GM12878 (cell line): Measurements from ENCODE around the gene DISP2. TPM values are rescaled to one million over a fixed set of nuclear protein-coding genes. Genes with fewer than 3 reads are reported as not detected.

Source experiments
- ATF2 ChIP-seq: IDR thresholded peaks from 2 replicates; pipeline ENCODE4 v1.6.1; 2012; ENCODE audit warnings: low read length, inconsistent platforms
- EZH2 ChIP-seq: IDR thresholded peaks from 2 replicates; pipeline ENCODE4 v1.6.1; 2012; ENCODE audit warnings: low read depth, mild to moderate bottlenecking, control low read depth, inconsistent platforms, low read length, borderline replicate concordance; ENCODE audit not compliant: control insufficient read depth
- MTA2 ChIP-seq: fragments of 450-650 bp; IDR thresholded peaks from 2 replicates; pipeline ENCODE4 v1.6.1; 2016; ENCODE audit warnings: low read depth, mild to moderate bottlenecking, moderate library complexity
- NFYB ChIP-seq: IDR thresholded peaks from 2 replicates; pipeline ENCODE4 v1.6.1; 2011; ENCODE audit warnings: low read depth, mild to moderate bottlenecking, low read length, improper control_type of control experiment, moderate library complexity; ENCODE audit not compliant: insufficient read depth
- NRF1 ChIP-seq: conservative IDR thresholded peaks from 2 replicates; pipeline ENCODE4 v1.6.1; 2011; ENCODE audit warnings: mild to moderate bottlenecking, low read depth, low read length, improper control_type of control experiment
- RUNX3 ChIP-seq: IDR thresholded peaks from 2 replicates; pipeline ENCODE4 v1.6.1; 2012; ENCODE audit warnings: low read length, inconsistent platforms
- TAF1 ChIP-seq: IDR thresholded peaks from 2 replicates; pipeline ENCODE4 v1.6.1; 2011; ENCODE audit warnings: mild to moderate bottlenecking, low read depth, low read length, borderline replicate concordance
- TCF7 ChIP-seq: IDR thresholded peaks from 2 replicates; pipeline ENCODE4 v1.6.1; 2014; ENCODE audit warnings: antibody characterized with exemption, borderline replicate concordance
- WRNIP1 ChIP-seq: IDR thresholded peaks from 2 replicates; pipeline ENCODE4 v1.6.1; 2011; ENCODE audit warnings: low read depth, low read length, improper control_type of control experiment, borderline replicate concordance
- ZBTB40 ChIP-seq: fragments of 450-650 bp; IDR thresholded peaks from 2 replicates; pipeline ENCODE4 v1.6.1; 2016; ENCODE audit warnings: mild to moderate bottlenecking, moderate library complexity, borderline replicate concordance
- polyA plus RNA-seq, 11 experiments: library from polyadenylated mRNA; depleted of rRNA in 4 of 11; unstranded in 6 of 11; stranded (reverse) in 5 of 11; fragments of >200 nt; fragmentation: Nextera tagmentation in 4 of 11; fragmentation: Illumina TruSeq in 1 of 11; extraction: Ambion mirVana in 4 of 11; extraction: Trizol in 1 of 11; gene quantifications; 1 replicate in 1 of 11; 2 replicates in 10 of 11; pipeline versions ENCODE4 v1.2.1 to v1.2.3, GENCODE V29; 2011 to 2016; ENCODE audit warnings: inconsistent platforms in 2 of 11, missing spikeins in 2 of 11, low read depth in 1 of 11
- total RNA-seq, 4 experiments: library from RNA; depleted of rRNA in 3 of 4; stranded (reverse); fragments of >200 nt in 3 of 4; fragmentation: Illumina TruSeq in 1 of 4; extraction: Trizol in 1 of 4; gene quantifications; 2 replicates each; pipeline versions ENCODE4 v1.2.1 to v1.2.3, GENCODE V29; 2013 to 2021
- TF ChIP-seq, protein P1 (sequence below): fragments of 450-650 bp; conservative IDR thresholded peaks from 2 replicates; pipeline ENCODE4 v1.6.1; 2017; ENCODE audit warnings: mild to moderate bottlenecking, moderate library complexity
- TF ChIP-seq, protein P2 (sequence below): IDR thresholded peaks from 2 replicates; pipeline ENCODE4 v1.6.1; 2012; ENCODE audit warnings: improper control_type of control experiment, low read depth, low read length; ENCODE audit not compliant: insufficient replicate concordance
- TF ChIP-seq, protein P3 (sequence below): IDR thresholded peaks from 2 replicates; pipeline ENCODE4 v1.6.1; 2011; ENCODE audit warnings: borderline replicate concordance, low read depth, mild to moderate bottlenecking, moderate library complexity, mixed read lengths, low read length; ENCODE audit not compliant: insufficient read depth; ENCODE audit errors: extremely low read length

DISP2 gene
- total and polyA plus RNA-seq, 10 of the 15 experiments (the other 5 are each of a cell fraction or from before 2014, with no cell fraction given): under 0.01 to 0.20 (median 0.12) TPM; not detected in 7

- TF ChIP-seq, protein P1, sequence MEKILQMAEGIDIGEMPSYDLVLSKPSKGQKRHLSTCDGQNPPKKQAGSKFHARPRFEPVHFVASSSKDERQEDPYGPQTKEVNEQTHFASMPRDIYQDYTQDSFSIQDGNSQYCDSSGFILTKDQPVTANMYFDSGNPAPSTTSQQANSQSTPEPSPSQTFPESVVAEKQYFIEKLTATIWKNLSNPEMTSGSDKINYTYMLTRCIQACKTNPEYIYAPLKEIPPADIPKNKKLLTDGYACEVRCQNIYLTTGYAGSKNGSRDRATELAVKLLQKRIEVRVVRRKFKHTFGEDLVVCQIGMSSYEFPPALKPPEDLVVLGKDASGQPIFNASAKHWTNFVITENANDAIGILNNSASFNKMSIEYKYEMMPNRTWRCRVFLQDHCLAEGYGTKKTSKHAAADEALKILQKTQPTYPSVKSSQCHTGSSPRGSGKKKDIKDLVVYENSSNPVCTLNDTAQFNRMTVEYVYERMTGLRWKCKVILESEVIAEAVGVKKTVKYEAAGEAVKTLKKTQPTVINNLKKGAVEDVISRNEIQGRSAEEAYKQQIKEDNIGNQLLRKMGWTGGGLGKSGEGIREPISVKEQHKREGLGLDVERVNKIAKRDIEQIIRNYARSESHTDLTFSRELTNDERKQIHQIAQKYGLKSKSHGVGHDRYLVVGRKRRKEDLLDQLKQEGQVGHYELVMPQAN: no peak
- TF ChIP-seq TAF1 (no peak), TCF7 (no peak), NFYB (peak; percentile 76), RUNX3 (peak; percentile 58), NRF1 (no peak), ZBTB40 (no peak), ATF2 (peak; percentile 65; the same call in 1 of the 2 replicates), MTA2 (no peak), EZH2 (no peak), WRNIP1 (no peak)
- TF ChIP-seq, protein P2, sequence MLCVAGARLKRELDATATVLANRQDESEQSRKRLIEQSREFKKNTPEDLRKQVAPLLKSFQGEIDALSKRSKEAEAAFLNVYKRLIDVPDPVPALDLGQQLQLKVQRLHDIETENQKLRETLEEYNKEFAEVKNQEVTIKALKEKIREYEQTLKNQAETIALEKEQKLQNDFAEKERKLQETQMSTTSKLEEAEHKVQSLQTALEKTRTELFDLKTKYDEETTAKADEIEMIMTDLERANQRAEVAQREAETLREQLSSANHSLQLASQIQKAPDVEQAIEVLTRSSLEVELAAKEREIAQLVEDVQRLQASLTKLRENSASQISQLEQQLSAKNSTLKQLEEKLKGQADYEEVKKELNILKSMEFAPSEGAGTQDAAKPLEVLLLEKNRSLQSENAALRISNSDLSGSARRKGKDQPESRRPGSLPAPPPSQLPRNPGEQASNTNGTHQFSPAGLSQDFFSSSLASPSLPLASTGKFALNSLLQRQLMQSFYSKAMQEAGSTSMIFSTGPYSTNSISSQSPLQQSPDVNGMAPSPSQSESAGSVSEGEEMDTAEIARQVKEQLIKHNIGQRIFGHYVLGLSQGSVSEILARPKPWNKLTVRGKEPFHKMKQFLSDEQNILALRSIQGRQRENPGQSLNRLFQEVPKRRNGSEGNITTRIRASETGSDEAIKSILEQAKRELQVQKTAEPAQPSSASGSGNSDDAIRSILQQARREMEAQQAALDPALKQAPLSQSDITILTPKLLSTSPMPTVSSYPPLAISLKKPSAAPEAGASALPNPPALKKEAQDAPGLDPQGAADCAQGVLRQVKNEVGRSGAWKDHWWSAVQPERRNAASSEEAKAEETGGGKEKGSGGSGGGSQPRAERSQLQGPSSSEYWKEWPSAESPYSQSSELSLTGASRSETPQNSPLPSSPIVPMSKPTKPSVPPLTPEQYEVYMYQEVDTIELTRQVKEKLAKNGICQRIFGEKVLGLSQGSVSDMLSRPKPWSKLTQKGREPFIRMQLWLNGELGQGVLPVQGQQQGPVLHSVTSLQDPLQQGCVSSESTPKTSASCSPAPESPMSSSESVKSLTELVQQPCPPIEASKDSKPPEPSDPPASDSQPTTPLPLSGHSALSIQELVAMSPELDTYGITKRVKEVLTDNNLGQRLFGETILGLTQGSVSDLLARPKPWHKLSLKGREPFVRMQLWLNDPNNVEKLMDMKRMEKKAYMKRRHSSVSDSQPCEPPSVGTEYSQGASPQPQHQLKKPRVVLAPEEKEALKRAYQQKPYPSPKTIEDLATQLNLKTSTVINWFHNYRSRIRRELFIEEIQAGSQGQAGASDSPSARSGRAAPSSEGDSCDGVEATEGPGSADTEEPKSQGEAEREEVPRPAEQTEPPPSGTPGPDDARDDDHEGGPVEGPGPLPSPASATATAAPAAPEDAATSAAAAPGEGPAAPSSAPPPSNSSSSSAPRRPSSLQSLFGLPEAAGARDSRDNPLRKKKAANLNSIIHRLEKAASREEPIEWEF: no peak
- TF ChIP-seq, protein P3, sequence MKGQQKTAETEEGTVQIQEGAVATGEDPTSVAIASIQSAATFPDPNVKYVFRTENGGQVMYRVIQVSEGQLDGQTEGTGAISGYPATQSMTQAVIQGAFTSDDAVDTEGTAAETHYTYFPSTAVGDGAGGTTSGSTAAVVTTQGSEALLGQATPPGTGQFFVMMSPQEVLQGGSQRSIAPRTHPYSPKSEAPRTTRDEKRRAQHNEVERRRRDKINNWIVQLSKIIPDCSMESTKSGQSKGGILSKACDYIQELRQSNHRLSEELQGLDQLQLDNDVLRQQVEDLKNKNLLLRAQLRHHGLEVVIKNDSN: no peak
Observed at GRCh38 chr15:40409366-40409765, 51.3 kb downstream of the DISP2 start (continued).
